Activated CD8-positive, alpha-beta memory T cell treated with anti-CD3 and anti-CD28 coated beads for 4 hours (primary cell): ENCODE data around the gene LITAF.
"Not testable (repeated sequence)": the region's sequence is repeated elsewhere in the genome, so short reads cannot be mapped to it uniquely, and the experiment has no call there.

Experiments used
- DNase-seq, 2 donors: peaks; one replicate each; pipeline ENCODE4 v3.0.0-alpha.2; 2020; ENCODE audit warnings: low read depth in 2 of 2

Gene LITAF

GRCh38 chr16:11515540-11516430 is 70.9 kb downstream of the LITAF start:
- no peak for DNase-seq

- DNase-seq: no peak
These were observed 72.4 kb downstream of the LITAF start for GRCh38 chr16:11514283-11514682.

- DNase-seq: not testable (repeated sequence)
These were observed 73.4 kb downstream of the LITAF start for GRCh38 chr16:11513366-11513765.

GRCh38 chr16:11511801-11512200 is 74.9 kb downstream of the LITAF start:
- DNase-seq: no peak

- no peak for DNase-seq
These were observed 75.4 kb downstream of the LITAF start for GRCh38 chr16:11511328-11511727.

GRCh38 chr16:11510178-11510973 is 76.3 kb downstream of the LITAF start:
- DNase-seq: no peak

- no peak for DNase-seq
These were observed 78.7 kb downstream of the LITAF start for GRCh38 chr16:11507991-11508390.

GRCh38 chr16:11507350-11507749 is 79.4 kb downstream of the LITAF start:
- DNase-seq: no peak

- no peak for DNase-seq
These were observed 79.9 kb downstream of the LITAF start for GRCh38 chr16:11506741-11507305.

- not testable (repeated sequence) for DNase-seq
These were observed 82.5 kb downstream of the LITAF start for GRCh38 chr16:11504261-11504660.

- DNase-seq: no peak
These were observed 83.2 kb downstream of the LITAF start for GRCh38 chr16:11503566-11503965.

GRCh38 chr16:11502239-11502638 is 84.5 kb downstream of the LITAF start:
- no peak for DNase-seq

- no peak for DNase-seq
These were observed 85.1 kb downstream of the LITAF start for GRCh38 chr16:11501632-11502031.

- DNase-seq: no peak
These were observed 85.9 kb downstream of the LITAF start for GRCh38 chr16:11500700-11501346.

- no peak for DNase-seq
These were observed 87.2 kb downstream of the LITAF start for GRCh38 chr16:11499295-11500089.

GRCh38 chr16:11498683-11499082 is 88.0 kb downstream of the LITAF start:
- no peak for DNase-seq

- DNase-seq: no peak
These were observed 88.8 kb downstream of the LITAF start for GRCh38 chr16:11497851-11498289.
